K562 (cell line): ENCODE measurements around the gene PSMG3. TPM values are rescaled to one million over a fixed set of nuclear protein-coding genes. Genes with fewer than 3 reads are reported as not detected.

Source experiments
- GATA2 ChIP-seq: sonication (generic); formaldehyde crosslinking; IDR thresholded peaks from 2 replicates; pipeline ENCODE4 v1.4.0; 2020; ENCODE audit warnings: mild to moderate bottlenecking, missing genetic modification reagents
- HNRNPUL1 ChIP-seq: fragments of 200-400 bp; formaldehyde crosslinking; IDR thresholded peaks from 2 replicates; pipeline ENCODE4 v1.6.1; 2017; ENCODE audit warnings: low read length
- MBD2 ChIP-seq: sonication (generic); IDR thresholded peaks from 2 replicates; pipeline ENCODE4 v1.6.1; 2016; ENCODE audit warnings: low read depth, borderline replicate concordance
- RBFOX2 ChIP-seq: fragments of 200-400 bp; formaldehyde crosslinking; IDR thresholded peaks from 2 replicates; pipeline ENCODE4 v1.6.1; 2017; ENCODE audit warnings: low read depth, mild to moderate bottlenecking, low read length, moderate library complexity
- RCOR1 ChIP-seq, 2 experiments: IDR thresholded peaks; 2 replicates each; pipeline ENCODE4 v1.6.1; 2012; ENCODE audit warnings: low read depth in 2 of 2, low read length in 2 of 2, borderline replicate concordance in 1 of 2, improper control_type of control experiment in 1 of 2
- RFX5 ChIP-seq: IDR thresholded peaks from 2 replicates; pipeline ENCODE4 v1.6.1; 2011; ENCODE audit warnings: low read depth, mild to moderate bottlenecking, improper control_type of control experiment, low read length
- ZC3H4 ChIP-seq: sonication (generic); formaldehyde crosslinking; IDR thresholded peaks from 2 replicates; pipeline ENCODE4 v1.9.0; 2021; ENCODE audit warnings: missing genetic modification reagents, borderline replicate concordance
- ZNF263 ChIP-seq: sonication (generic); formaldehyde crosslinking; IDR thresholded peaks from 2 replicates; pipeline ENCODE4 v1.8.0; 2022; ENCODE audit warnings: mild to moderate bottlenecking, missing genetic modification reagents, borderline replicate concordance
- ZNF3 ChIP-seq: fragments of 250-450 bp; sonication (Bioruptor Pico); IDR thresholded peaks from 2 replicates; pipeline ENCODE4 v1.5.0; 2021; ENCODE audit warnings: mild to moderate bottlenecking, moderate library complexity
- ZNF592 ChIP-seq: fragments of 450-650 bp; IDR thresholded peaks from 2 replicates; pipeline ENCODE4 v1.6.1; 2017; ENCODE audit warnings: antibody characterized with exemption, mild to moderate bottlenecking
- polyA plus RNA-seq, 8 experiments: library from polyadenylated mRNA; depleted of rRNA in 4 of 8; stranded (reverse) in 5 of 8; unstranded in 3 of 8; fragments of >200 nt; fragmentation: Nextera tagmentation in 2 of 8; fragmentation: Illumina TruSeq in 1 of 8; extraction: Ambion mirVana in 2 of 8; extraction: Trizol in 1 of 8; gene quantifications; 2 replicates each; pipeline versions ENCODE4 v1.2.1 to v1.2.3, GENCODE V29; 2011 to 2014; ENCODE audit warnings: inconsistent platforms in 1 of 8, missing spikeins in 1 of 8
- total RNA-seq, 7 experiments: library from RNA; depleted of rRNA in 6 of 7; stranded (reverse); fragments of >200 nt in 6 of 7; fragmentation: Illumina TruSeq in 2 of 7; extraction: Trizol in 2 of 7; gene quantifications; 2 replicates each; pipeline versions ENCODE4 v1.2.1 to v1.2.3, GENCODE V29; 2011 to 2021; ENCODE audit warnings: low replicate concordance in 1 of 7
- TF ChIP-seq, protein P1 (sequence below): sonication (generic); formaldehyde crosslinking; IDR thresholded peaks from 2 replicates; pipeline ENCODE4 v1.8.1; 2023; ENCODE audit warnings: missing genetic modification reagents, mild to moderate bottlenecking, borderline replicate concordance
- TF ChIP-seq, protein P2 (sequence below): sonication (generic); formaldehyde crosslinking; IDR thresholded peaks from 2 replicates; pipeline ENCODE4 v1.8.0; 2022; ENCODE audit warnings: mild to moderate bottlenecking, missing genetic modification reagents, borderline replicate concordance
- TF ChIP-seq, protein P3 (sequence below): sonication (generic); formaldehyde crosslinking; IDR thresholded peaks from 2 replicates; pipeline ENCODE4 v1.8.0; 2022; ENCODE audit warnings: mild to moderate bottlenecking, low read depth, missing genetic modification reagents

The PSMG3 gene
- total and polyA plus RNA-seq, 9 of the 15 experiments (the other 6 are each of a cell fraction or from before 2014, with no cell fraction given) = 34.8 to 122 (median 80.1) TPM

DNA sequence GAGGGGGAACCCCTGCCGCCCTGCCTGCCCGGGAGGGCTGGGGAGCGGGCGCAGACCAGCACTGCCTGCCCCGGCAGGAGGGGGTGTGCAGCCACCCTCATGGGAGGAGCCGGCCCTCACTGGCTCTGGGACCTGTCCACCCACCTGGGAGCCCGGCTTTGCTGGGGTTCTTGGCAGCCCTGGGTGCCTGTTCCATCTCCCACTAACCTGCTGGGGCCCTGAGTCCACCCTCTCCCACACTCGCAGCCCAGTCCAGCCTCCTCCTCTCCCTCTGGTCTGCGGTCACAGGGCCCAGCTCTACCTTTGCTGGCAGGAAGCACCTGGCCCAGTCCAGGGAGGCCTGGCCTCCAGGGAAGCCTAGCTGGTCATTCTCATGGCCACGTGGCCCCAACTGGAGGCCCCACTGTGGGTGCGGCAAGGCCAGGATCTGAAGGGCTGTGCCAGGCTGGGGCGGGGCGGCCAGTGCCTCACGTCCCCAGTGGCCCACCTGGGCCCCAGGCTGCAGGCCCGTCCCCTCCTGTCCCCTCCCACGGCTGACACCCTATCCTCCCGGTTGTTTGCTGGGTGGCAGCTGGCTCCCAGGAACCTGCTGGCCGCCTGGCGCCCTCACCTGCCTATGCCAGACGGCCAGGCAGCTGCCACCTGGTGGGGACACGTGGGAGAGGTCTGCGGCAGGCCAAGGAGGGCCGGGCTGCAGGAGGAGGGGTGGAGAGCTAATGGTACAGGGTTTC is 13.9 kb downstream of the PSMG3 start, which contains the start of gene TMEM184A (continued):
- no peak for TF ChIP-seq RBFOX2
- 0 out of 2 replicates have a peak, but pooled peaks have one; percentile 24 for TF ChIP-seq ZNF263 (CRISPR knock-in tag)
- no peak for TF ChIP-seq HNRNPUL1
- TF ChIP-seq, protein P1, sequence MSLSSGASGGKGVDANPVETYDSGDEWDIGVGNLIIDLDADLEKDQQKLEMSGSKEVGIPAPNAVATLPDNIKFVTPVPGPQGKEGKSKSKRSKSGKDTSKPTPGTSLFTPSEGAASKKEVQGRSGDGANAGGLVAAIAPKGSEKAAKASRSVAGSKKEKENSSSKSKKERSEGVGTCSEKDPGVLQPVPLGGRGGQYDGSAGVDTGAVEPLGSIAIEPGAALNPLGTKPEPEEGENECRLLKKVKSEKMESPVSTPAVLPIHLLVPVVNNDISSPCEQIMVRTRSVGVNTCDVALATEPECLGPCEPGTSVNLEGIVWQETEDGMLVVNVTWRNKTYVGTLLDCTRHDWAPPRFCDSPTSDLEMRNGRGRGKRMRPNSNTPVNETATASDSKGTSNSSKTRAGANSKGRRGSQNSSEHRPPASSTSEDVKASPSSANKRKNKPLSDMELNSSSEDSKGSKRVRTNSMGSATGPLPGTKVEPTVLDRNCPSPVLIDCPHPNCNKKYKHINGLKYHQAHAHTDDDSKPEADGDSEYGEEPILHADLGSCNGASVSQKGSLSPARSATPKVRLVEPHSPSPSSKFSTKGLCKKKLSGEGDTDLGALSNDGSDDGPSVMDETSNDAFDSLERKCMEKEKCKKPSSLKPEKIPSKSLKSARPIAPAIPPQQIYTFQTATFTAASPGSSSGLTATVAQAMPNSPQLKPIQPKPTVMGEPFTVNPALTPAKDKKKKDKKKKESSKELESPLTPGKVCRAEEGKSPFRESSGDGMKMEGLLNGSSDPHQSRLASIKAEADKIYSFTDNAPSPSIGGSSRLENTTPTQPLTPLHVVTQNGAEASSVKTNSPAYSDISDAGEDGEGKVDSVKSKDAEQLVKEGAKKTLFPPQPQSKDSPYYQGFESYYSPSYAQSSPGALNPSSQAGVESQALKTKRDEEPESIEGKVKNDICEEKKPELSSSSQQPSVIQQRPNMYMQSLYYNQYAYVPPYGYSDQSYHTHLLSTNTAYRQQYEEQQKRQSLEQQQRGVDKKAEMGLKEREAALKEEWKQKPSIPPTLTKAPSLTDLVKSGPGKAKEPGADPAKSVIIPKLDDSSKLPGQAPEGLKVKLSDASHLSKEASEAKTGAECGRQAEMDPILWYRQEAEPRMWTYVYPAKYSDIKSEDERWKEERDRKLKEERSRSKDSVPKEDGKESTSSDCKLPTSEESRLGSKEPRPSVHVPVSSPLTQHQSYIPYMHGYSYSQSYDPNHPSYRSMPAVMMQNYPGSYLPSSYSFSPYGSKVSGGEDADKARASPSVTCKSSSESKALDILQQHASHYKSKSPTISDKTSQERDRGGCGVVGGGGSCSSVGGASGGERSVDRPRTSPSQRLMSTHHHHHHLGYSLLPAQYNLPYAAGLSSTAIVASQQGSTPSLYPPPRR = no peak
- TF ChIP-seq ZC3H4 (CRISPR knock-in tag) = no peak
- TF ChIP-seq, protein P2, sequence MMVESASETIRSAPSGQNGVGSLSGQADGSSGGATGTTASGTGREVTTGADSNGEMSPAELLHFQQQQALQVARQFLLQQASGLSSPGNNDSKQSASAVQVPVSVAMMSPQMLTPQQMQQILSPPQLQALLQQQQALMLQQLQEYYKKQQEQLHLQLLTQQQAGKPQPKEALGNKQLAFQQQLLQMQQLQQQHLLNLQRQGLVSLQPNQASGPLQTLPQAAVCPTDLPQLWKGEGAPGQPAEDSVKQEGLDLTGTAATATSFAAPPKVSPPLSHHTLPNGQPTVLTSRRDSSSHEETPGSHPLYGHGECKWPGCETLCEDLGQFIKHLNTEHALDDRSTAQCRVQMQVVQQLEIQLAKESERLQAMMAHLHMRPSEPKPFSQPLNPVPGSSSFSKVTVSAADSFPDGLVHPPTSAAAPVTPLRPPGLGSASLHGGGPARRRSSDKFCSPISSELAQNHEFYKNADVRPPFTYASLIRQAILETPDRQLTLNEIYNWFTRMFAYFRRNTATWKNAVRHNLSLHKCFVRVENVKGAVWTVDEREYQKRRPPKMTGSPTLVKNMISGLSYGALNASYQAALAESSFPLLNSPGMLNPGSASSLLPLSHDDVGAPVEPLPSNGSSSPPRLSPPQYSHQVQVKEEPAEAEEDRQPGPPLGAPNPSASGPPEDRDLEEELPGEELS = no peak
- TF ChIP-seq RFX5 = no peak
- TF ChIP-seq, protein P3, sequence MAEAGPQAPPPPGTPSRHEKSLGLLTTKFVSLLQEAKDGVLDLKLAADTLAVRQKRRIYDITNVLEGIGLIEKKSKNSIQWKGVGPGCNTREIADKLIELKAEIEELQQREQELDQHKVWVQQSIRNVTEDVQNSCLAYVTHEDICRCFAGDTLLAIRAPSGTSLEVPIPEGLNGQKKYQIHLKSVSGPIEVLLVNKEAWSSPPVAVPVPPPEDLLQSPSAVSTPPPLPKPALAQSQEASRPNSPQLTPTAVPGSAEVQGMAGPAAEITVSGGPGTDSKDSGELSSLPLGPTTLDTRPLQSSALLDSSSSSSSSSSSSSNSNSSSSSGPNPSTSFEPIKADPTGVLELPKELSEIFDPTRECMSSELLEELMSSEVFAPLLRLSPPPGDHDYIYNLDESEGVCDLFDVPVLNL (CRISPR knock-in tag) = no peak
- TF ChIP-seq GATA2 (CRISPR knock-in tag) = no peak
- TF ChIP-seq MBD2 = no peak
- TF ChIP-seq RCOR1 (IDR thresholded peaks at IDR 0.05; ENCODE audit: borderline replicate concordance in 1 of 2, low read depth in 2 of 2, low read length in 2 of 2) = no peak
- TF ChIP-seq ZNF3 = no peak
- TF ChIP-seq ZNF592 = no peak
